MM.1S (cell line): ENCODE data around the gene MFRP.

ENCODE experiments used
- DNase-seq: peaks from one replicate; pipeline ENCODE4 v3.0.0-alpha.2; 2015
- H2AFZ ChIP-seq: fragments of 300-600 bp; sonication (generic); 2 replicates; pipeline ENCODE4 v1.6.0; 2016; ENCODE audit warnings: antibody characterized with exemption, low read length
- H3F3A ChIP-seq: fragments of 300-600 bp; sonication (generic); 2 replicates; pipeline ENCODE4 v1.6.1; 2016; ENCODE audit warnings: mild to moderate bottlenecking, antibody characterized with exemption, low read length, moderate library complexity, mixed read lengths; ENCODE audit not compliant: insufficient read depth
- H3K27ac ChIP-seq: fragments of 300-600 bp; sonication (generic); 2 replicates; pipeline ENCODE4 v1.5.1; 2016; ENCODE audit warnings: mild to moderate bottlenecking, low read length
- H3K27me3 ChIP-seq: fragments of 300-600 bp; sonication (generic); replicated peaks from 2 replicates; pipeline ENCODE4 v1.6.0; 2016; ENCODE audit warnings: low read length; ENCODE audit not compliant: insufficient read depth
- H3K36me3 ChIP-seq: fragments of 300-600 bp; sonication (generic); replicated peaks from 2 replicates; pipeline ENCODE4 v1.6.1; 2016; ENCODE audit warnings: mild to moderate bottlenecking, low read length, mixed read lengths; ENCODE audit not compliant: insufficient read depth
- H3K4me1 ChIP-seq: fragments of 300-600 bp; sonication (generic); 2 replicates; pipeline ENCODE4 v1.6.1; 2016; ENCODE audit warnings: low read length, mixed read lengths
- H3K4me2 ChIP-seq: fragments of 300-600 bp; sonication (generic); 2 replicates; pipeline ENCODE4 v1.6.0; 2016; ENCODE audit warnings: low read depth, low read length
- H3K4me3 ChIP-seq: fragments of 300-600 bp; sonication (generic); 2 replicates; pipeline ENCODE4 v1.5.1; 2016; ENCODE audit warnings: low read length, mixed read lengths
- H3K79me2 ChIP-seq: fragments of 300-600 bp; sonication (generic); 2 replicates; pipeline ENCODE4 v1.6.1; 2016; ENCODE audit warnings: mixed run types, low read length, mixed read lengths
- H3K9ac ChIP-seq: fragments of 300-600 bp; sonication (generic); 2 replicates; pipeline ENCODE4 v1.6.1; 2016; ENCODE audit warnings: low read length, mixed read lengths
- H3K9me2 ChIP-seq: fragments of 300-600 bp; sonication (generic); replicated peaks from 2 replicates; pipeline ENCODE4 v1.6.1; 2016; ENCODE audit warnings: mild to moderate bottlenecking, low read length, mixed read lengths; ENCODE audit not compliant: insufficient read depth
- H3K9me3 ChIP-seq: fragments of 300-600 bp; sonication (generic); replicated peaks from 2 replicates; pipeline ENCODE4 v1.6.1; 2016; ENCODE audit warnings: mild to moderate bottlenecking, low read length, mixed read lengths; ENCODE audit not compliant: insufficient read depth
- H4K20me1 ChIP-seq: fragments of 300-600 bp; sonication (generic); 2 replicates; pipeline ENCODE4 v1.6.1; 2016; ENCODE audit warnings: mild to moderate bottlenecking, low read length, moderate library complexity, mixed read lengths; ENCODE audit not compliant: insufficient read depth
- CTCF ChIP-seq: fragments of 300-600 bp; sonication (generic); IDR thresholded peaks from 2 replicates; pipeline ENCODE4 v1.5.1; 2016; ENCODE audit warnings: antibody characterized with exemption, low read length, mixed read lengths
- EZH2 ChIP-seq: fragments of 300-600 bp; sonication (generic); optimal IDR thresholded peaks from 2 replicates; pipeline ENCODE3; 2017; ENCODE audit warnings: low read depth, mild to moderate bottlenecking, antibody characterized with exemption, low read length, mixed read lengths
- EZH2phosphoT487 ChIP-seq: fragments of 300-600 bp; sonication (generic); IDR thresholded peaks from 2 replicates; pipeline ENCODE4 v1.6.1; 2018; ENCODE audit warnings: antibody characterized with exemption, low read length

MFRP gene

GRCh38 chr11:119332111-119332765, 14.3 kb downstream of the MFRP start:
- H3K9me2 ChIP-seq, result no peaks in the 10 kb centered on the region
- peaks cover 17% of the 10 kb centered on the region for H3K79me2 ChIP-seq
- no peak overlapping the region for H3K4me3 ChIP-seq
- no peak overlapping the region for H3K9ac ChIP-seq
- no peaks in the 10 kb centered on the region for H3F3A ChIP-seq
- H3K36me3 ChIP-seq, result no peaks in the 10 kb centered on the region
- no peaks in the 10 kb centered on the region for H4K20me1 ChIP-seq
- no peaks in the 10 kb centered on the region for H3K9me3 ChIP-seq
- no peak overlapping the region for H2AFZ ChIP-seq
- no peak overlapping the region for H3K4me2 ChIP-seq
- no peak for DNase-seq
- TF ChIP-seq CTCF (no peak), EZH2 (no peak), EZH2phosphoT487 (no peak)
- H3K27ac ChIP-seq, result no peak overlapping the region
- H3K4me1 ChIP-seq, result peaks cover 11% of the 10 kb centered on the region; the same call in 1 of the 2 replicates
- peaks cover 12% of the 10 kb centered on the region for H3K27me3 ChIP-seq

GRCh38 chr11:119330237-119330636, 16.3 kb downstream of the MFRP start:
- no peak overlapping the region for H3K4me3 ChIP-seq
- no peaks in the 10 kb centered on the region for H3K9me3 ChIP-seq
- no peaks in the 10 kb centered on the region for H3K9me2 ChIP-seq
- peaks cover 9% of the 10 kb centered on the region for H3K79me2 ChIP-seq
- H2AFZ ChIP-seq, result no peak overlapping the region
- no peak overlapping the region for H3K9ac ChIP-seq
- H4K20me1 ChIP-seq, result no peaks in the 10 kb centered on the region
- no peaks in the 10 kb centered on the region for H3K36me3 ChIP-seq
- H3K4me1 ChIP-seq, result peaks cover 6% of the 10 kb centered on the region; the same call in 1 of the 2 replicates
- TF ChIP-seq CTCF, result no peak
- no peak for TF ChIP-seq EZH2phosphoT487
- no peak for TF ChIP-seq EZH2
- H3K27me3 ChIP-seq, result peaks cover 12% of the 10 kb centered on the region
- H3F3A ChIP-seq, result no peaks in the 10 kb centered on the region
- no peak for DNase-seq
- no peak overlapping the region for H3K27ac ChIP-seq
- no peak overlapping the region for H3K4me2 ChIP-seq

GRCh38 chr11:119329320-119329719, 17.2 kb downstream of the MFRP start:
- H4K20me1 ChIP-seq, result no peaks in the 10 kb centered on the region
- TF ChIP-seq EZH2, result no peak
- TF ChIP-seq EZH2phosphoT487, result no peak
- no peak for TF ChIP-seq CTCF
- no peaks in the 10 kb centered on the region for H3K36me3 ChIP-seq
- no peak for DNase-seq
- H3F3A ChIP-seq, result no peaks in the 10 kb centered on the region
- H3K4me1 ChIP-seq, result 0 out of 2 replicates have a peak, but pooled peaks cover 3% of the 10 kb centered on the region
- peaks cover 12% of the 10 kb centered on the region for H3K27me3 ChIP-seq
- H3K9me2 ChIP-seq, result no peaks in the 10 kb centered on the region
- no peak overlapping the region for H3K9ac ChIP-seq
- no peaks in the 10 kb centered on the region for H3K79me2 ChIP-seq
- no peak overlapping the region for H2AFZ ChIP-seq
- no peaks in the 10 kb centered on the region for H3K9me3 ChIP-seq
- no peak overlapping the region for H3K4me3 ChIP-seq
- H3K4me2 ChIP-seq, result no peak overlapping the region
- no peak overlapping the region for H3K27ac ChIP-seq
